ENCODE measurements around the gene FGF18.
A peak's percentile ranks its signal among the peaks of the same experiment; 100 is the strongest.

FGF18 gene

DNA sequence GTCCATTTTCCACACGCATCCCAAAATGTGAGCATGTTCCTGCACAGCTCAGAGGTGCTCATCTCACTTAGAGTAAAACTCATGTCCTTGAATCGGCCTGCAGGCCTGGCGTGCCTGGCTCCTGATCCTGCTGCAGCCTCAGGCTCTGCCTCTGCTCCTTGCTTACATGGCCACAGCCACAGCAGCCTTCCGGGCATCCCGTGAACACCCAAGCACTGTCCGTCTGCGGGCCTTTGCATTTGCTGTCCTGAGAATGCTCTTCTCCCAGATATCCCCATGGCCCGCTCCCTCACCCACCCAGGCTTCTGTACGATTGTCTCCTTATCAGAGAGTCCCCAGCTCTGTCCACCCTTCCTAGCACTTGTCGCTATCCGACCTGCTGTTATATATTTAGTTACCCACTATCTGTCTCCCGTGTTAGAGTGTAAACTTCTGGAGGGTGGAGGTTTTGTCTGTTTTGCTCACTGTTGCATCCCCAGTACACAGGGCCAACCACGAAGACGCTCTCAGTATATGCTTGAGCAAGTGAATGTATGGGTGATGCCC is 21.9 kb downstream of the FGF18 start:
- POLR2A ChIA-PET = no interaction called here
- Histone ChIP-seq H3K4me3 (ENCODE audit: low read depth, low read length) (no peak overlapping the region), H3K36me3 (ENCODE audit: control insufficient read depth in 2 of 2, insufficient read depth in 1 of 2, low read length in 2 of 2) (no peaks in the 10 kb centered on the region), H3K4me1 (ENCODE audit: control insufficient read depth, insufficient read depth, low read length) (no peaks in the 10 kb centered on the region), H3K27ac (ENCODE audit: extremely low read depth, low read depth, low read length) (no peak overlapping the region), H3K9me3 (ENCODE audit: control insufficient read depth, insufficient read depth, low read depth, low read length) (no peaks in the 10 kb centered on the region)
- CTCF ChIA-PET = interaction anchor here (0.6 kb wide), 1 partner anchor 23 kb away, joined by 4 read pairs; no protein-coding TSS in a partner anchor
- TF ChIP-seq KLF7 (tag by site-specific recombination; IDR thresholded peaks at IDR 0.05; ENCODE audit: borderline replicate concordance) = no peak
- no peak for TF ChIP-seq ZNF707 (tag by site-specific recombination; IDR thresholded peaks at IDR 0.05)
- TF ChIP-seq, protein P1, sequence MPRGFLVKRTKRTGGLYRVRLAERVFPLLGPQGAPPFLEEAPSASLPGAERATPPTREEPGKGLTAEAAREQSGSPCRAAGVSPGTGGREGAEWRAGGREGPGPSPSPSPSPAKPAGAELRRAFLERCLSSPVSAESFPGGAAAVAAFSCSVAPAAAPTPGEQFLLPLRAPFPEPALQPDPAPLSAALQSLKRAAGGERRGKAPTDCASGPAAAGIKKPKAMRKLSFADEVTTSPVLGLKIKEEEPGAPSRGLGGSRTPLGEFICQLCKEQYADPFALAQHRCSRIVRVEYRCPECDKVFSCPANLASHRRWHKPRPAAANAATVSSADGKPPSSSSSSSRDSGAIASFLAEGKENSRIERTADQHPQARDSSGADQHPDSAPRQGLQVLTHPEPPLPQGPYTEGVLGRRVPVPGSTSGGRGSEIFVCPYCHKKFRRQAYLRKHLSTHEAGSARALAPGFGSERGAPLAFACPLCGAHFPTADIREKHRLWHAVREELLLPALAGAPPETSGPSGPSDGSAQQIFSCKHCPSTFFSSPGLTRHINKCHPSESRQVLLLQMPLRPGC (tag by site-specific recombination; IDR thresholded peaks at IDR 0.05) = no peak
- no peak for TF ChIP-seq MZF1 (tag by site-specific recombination; IDR thresholded peaks at IDR 0.05; ENCODE audit: borderline replicate concordance)
- TF ChIP-seq ZNF184 (tag by site-specific recombination; IDR thresholded peaks at IDR 0.05) = no peak
- 0 out of 2 replicates have a peak, but pooled peaks have one; percentile 32 for TF ChIP-seq SCRT1 (tag by site-specific recombination; IDR thresholded peaks at IDR 0.05; ENCODE audit: borderline replicate concordance)
- 0 out of 2 replicates have a peak, but pooled peaks have one; percentile 14 for TF ChIP-seq ZBTB17 (tag by site-specific recombination; IDR thresholded peaks at IDR 0.05)
- no peak for TF ChIP-seq ZNF558 (tag by site-specific recombination; IDR thresholded peaks at IDR 0.05)
- peak; percentile 71 for TF ChIP-seq SCRT2 (tag by site-specific recombination; IDR thresholded peaks at IDR 0.05)
- no peak for TF ChIP-seq ZNF692 (tag by site-specific recombination; IDR thresholded peaks at IDR 0.05)

- POLR2A ChIA-PET = no interaction called here
- Histone ChIP-seq H3K36me3 (ENCODE audit: control insufficient read depth in 2 of 2, insufficient read depth in 1 of 2, low read length in 2 of 2) (no peaks in the 10 kb centered on the region), H3K9me3 (ENCODE audit: control insufficient read depth, insufficient read depth, low read depth, low read length) (no peaks in the 10 kb centered on the region), H3K27ac (ENCODE audit: extremely low read depth, low read depth, low read length) (no peak overlapping the region), H3K4me1 (ENCODE audit: control insufficient read depth, insufficient read depth, low read length) (no peaks in the 10 kb centered on the region), H3K4me3 (ENCODE audit: low read depth, low read length) (no peak overlapping the region)
- CTCF ChIA-PET = no interaction called here
- no peak for TF ChIP-seq ZNF114 (tag by site-specific recombination; IDR thresholded peaks at IDR 0.05)
- no peak for TF ChIP-seq ZNF76 (tag by site-specific recombination; IDR thresholded peaks at IDR 0.05; ENCODE audit: borderline replicate concordance, low read depth)
- TF ChIP-seq ZIC2 (tag by site-specific recombination; IDR thresholded peaks at IDR 0.05) = peak; percentile 80
Observed at GRCh38 chr5:171442287-171443042, 23.0 kb downstream of the FGF18 start.

DNA sequence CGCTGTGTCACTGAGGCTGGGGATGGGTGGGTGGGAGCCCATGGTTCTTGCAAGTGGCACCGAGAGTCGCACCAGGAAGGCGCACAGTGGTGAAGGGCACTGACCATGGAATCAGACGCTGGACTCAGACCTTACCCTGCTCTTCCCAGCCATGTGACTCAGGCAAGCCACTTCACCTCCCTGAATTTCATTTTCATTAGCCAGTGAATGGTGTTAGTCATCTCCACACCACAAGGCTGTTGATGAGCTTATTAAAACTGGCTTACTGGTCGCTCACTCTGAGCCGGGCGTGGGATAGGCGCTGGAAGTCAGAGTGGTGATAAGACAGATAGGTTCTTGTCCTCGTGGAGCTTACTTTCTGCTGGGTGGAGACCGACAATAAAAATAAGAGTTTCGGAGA is 25.1 kb downstream of the FGF18 start:
- Histone ChIP-seq H3K9me3 (ENCODE audit: control insufficient read depth, insufficient read depth, low read depth, low read length) (no peaks in the 10 kb centered on the region), H3K36me3 (ENCODE audit: control insufficient read depth in 2 of 2, insufficient read depth in 1 of 2, low read length in 2 of 2) (no peaks in the 10 kb centered on the region), H3K27ac (ENCODE audit: extremely low read depth, low read depth, low read length) (no peak overlapping the region), H3K4me1 (ENCODE audit: control insufficient read depth, insufficient read depth, low read length) (no peaks in the 10 kb centered on the region), H3K4me3 (ENCODE audit: low read depth, low read length) (no peak overlapping the region)
- TF ChIP-seq OSR2 (tag by site-specific recombination; IDR thresholded peaks at IDR 0.05) = no peak
- no peak for TF ChIP-seq KLF7 (tag by site-specific recombination; IDR thresholded peaks at IDR 0.05; ENCODE audit: borderline replicate concordance)
- TF ChIP-seq RBAK (tag by site-specific recombination; IDR thresholded peaks at IDR 0.05) = no peak
- no peak for TF ChIP-seq ZNF311 (tag by site-specific recombination; IDR thresholded peaks at IDR 0.05; ENCODE audit: borderline replicate concordance)
- no peak for TF ChIP-seq ZNF843 (tag by site-specific recombination; IDR thresholded peaks at IDR 0.05)
- no peak for TF ChIP-seq ZNF610 (tag by site-specific recombination; IDR thresholded peaks at IDR 0.05; ENCODE audit: borderline replicate concordance)
- TF ChIP-seq ZNF391 (tag by site-specific recombination; IDR thresholded peaks at IDR 0.05; ENCODE audit: borderline replicate concordance, low read depth) = no peak
- TF ChIP-seq SETDB1 (IDR thresholded peaks at IDR 0.05; ENCODE audit: insufficient read length, low read length) = no peak
- no peak for TF ChIP-seq ZXDB (tag by site-specific recombination; IDR thresholded peaks at IDR 0.05)
- TF ChIP-seq YY1 (tag by site-specific recombination; IDR thresholded peaks at IDR 0.05) = no peak
- no peak for TF ChIP-seq ZNF266 (tag by site-specific recombination; IDR thresholded peaks at IDR 0.05; ENCODE audit: low read depth)
- no peak for TF ChIP-seq ZNF510 (tag by site-specific recombination; IDR thresholded peaks at IDR 0.05; ENCODE audit: insufficient replicate concordance)
- TF ChIP-seq, protein P2, sequence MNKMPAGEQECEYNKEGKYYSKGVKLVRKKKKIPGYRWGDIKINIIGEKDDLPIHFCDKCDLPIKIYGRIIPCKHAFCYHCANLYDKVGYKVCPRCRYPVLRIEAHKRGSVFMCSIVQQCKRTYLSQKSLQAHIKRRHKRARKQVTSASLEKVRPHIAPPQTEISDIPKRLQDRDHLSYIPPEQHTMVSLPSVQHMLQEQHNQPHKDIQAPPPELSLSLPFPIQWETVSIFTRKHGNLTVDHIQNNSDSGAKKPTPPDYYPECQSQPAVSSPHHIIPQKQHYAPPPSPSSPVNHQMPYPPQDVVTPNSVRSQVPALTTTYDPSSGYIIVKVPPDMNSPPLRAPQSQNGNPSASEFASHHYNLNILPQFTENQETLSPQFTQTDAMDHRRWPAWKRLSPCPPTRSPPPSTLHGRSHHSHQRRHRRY (tag by site-specific recombination; IDR thresholded peaks at IDR 0.05) = no peak
- POLR2A ChIA-PET = no interaction called here
- CTCF ChIA-PET = no interaction called here
